HCT116 (cell line): ENCODE data around the gene CDIP1. TPM values are rescaled to one million over a fixed set of nuclear protein-coding genes. Genes with fewer than 3 reads are reported as not detected.

Experiments
- ATAC-seq: fragments of 200-7000 bp; cut with Tn5 transposase; 2 replicates; pipeline ENCODE4 v1.9.1; 2020; ENCODE audit warnings: mild to moderate bottlenecking, moderate library complexity
- BruUV-seq: library from RNA; stranded (reverse); fragments of 400-500 nt; replicated peaks from 2 replicates; lab custom pipeline; 2021; lab: Mats Ljungman, UMichigan
- CTCF ChIA-PET: fragments of 300-600 bp; sonication (Branson Sonifier 250); formaldehyde crosslinking; loops from one replicate; lab custom pipeline; 2021; ENCODE audit warnings: antibody characterized with exemption; lab: Charles Lee
- POLR2A ChIA-PET: fragments of 300-600, 350-600 bp; sonication (Branson Sonifier 250); formaldehyde crosslinking; loops from one replicate; lab custom pipeline; 2021; ENCODE audit warnings: antibody characterized with exemption; lab: Charles Lee
- RAD21 ChIA-PET, 2 experiments: fragments of 300-600 bp; sonication (Branson Sonifier 250); formaldehyde crosslinking; loops; one replicate each; lab custom pipeline; 2023; ENCODE audit warnings: low total read pairs in 2 of 2; ENCODE audit not compliant: uncharacterized antibody in 2 of 2, unreplicated experiment in 2 of 2, low non-redundant PET in 1 of 2; lab: Charles Lee
- DNase-seq: peaks from one replicate; pipeline ENCODE4 v3.0.0-alpha.2; 2010; ENCODE audit warnings: low read depth, low spot score
- H2AFZ ChIP-seq: fragments of 200-600 bp; shearing (Covaris generic), sonication (generic); 2 replicates; pipeline ENCODE4 v1.6.1; 2017; ENCODE audit warnings: low read depth, mixed run types, mixed read lengths, antibody characterized with exemption, low read length; ENCODE audit not compliant: poor library complexity, severe bottlenecking
- H3K27ac ChIP-seq: 2 replicates; pipeline ENCODE4 v1.5.1; 2012; ENCODE audit warnings: low read depth, low read length
- H3K27me3 ChIP-seq: fragments of 200-600 bp; sonication (generic); 2 replicates; pipeline ENCODE4 v1.6.1; 2016; ENCODE audit warnings: mixed run types, low read length, mixed read lengths; ENCODE audit not compliant: insufficient read depth
- H3K36me3 ChIP-seq, 2 experiments: fragments of 200-500 bp in 1 of 2; fragments of 200-600 bp in 1 of 2; sonication (Bioruptor generic) in 1 of 2; sonication (generic) in 1 of 2; 2 replicates each; pipeline versions ENCODE4 v1.5.1 to v1.6.1; 2014 to 2016; ENCODE audit warnings: low read length in 2 of 2, inconsistent platforms in 1 of 2, mixed read lengths in 1 of 2, mixed run types in 1 of 2; ENCODE audit not compliant: insufficient read depth in 2 of 2, control insufficient read depth in 1 of 2
- H3K4me1 ChIP-seq, 2 experiments: fragments of 200-600 bp in 1 of 2; sonication (generic) in 1 of 2; 2 replicates each; pipeline versions ENCODE4 v1.5.1 to v1.6.1; 2012 to 2017; ENCODE audit warnings: low read length in 2 of 2, inconsistent platforms in 1 of 2, mild to moderate bottlenecking in 1 of 2, mixed read lengths in 1 of 2, mixed run types in 1 of 2, moderate library complexity in 1 of 2; ENCODE audit not compliant: insufficient read depth in 2 of 2, control insufficient read depth in 1 of 2
- H3K4me2 ChIP-seq: fragments of 200-600 bp; sonication (generic); 2 replicates; pipeline ENCODE4 v1.6.1; 2017; ENCODE audit warnings: mixed run types, low read length, mixed read lengths
- H3K4me3 ChIP-seq, 2 experiments: fragments of 200-600 bp in 1 of 2; sonication (generic) in 1 of 2; replicated peaks in 1 of 2; 2 replicates each; pipeline ENCODE4 v1.5.1; 2011 to 2016; ENCODE audit warnings: low read length in 2 of 2, control low read depth in 1 of 2, low read depth in 1 of 2, mild to moderate bottlenecking in 1 of 2, mixed read lengths in 1 of 2, mixed run types in 1 of 2
- H3K79me2 ChIP-seq: fragments of 200-600 bp; sonication (generic); 2 replicates; pipeline ENCODE4 v1.6.1; 2017; ENCODE audit warnings: mild to moderate bottlenecking, mixed run types, low read length, moderate library complexity, mixed read lengths; ENCODE audit not compliant: insufficient read depth
- H3K9ac ChIP-seq: fragments of 200-600 bp; sonication (generic); 2 replicates; pipeline ENCODE4 v1.6.1; 2016; ENCODE audit warnings: low read length, mixed read lengths
- H3K9me2 ChIP-seq: fragments of 200-600 bp; sonication (generic), shearing (Covaris generic); 2 replicates; pipeline ENCODE4 v1.6.1; 2017; ENCODE audit warnings: mixed run types, mild to moderate bottlenecking, moderate library complexity; ENCODE audit not compliant: insufficient read depth
- H3K9me3 ChIP-seq, 2 experiments: fragments of 200-500 bp in 1 of 2; fragments of 200-600 bp in 1 of 2; sonication (Bioruptor generic) in 1 of 2; sonication (generic) in 1 of 2; 2 replicates each; pipeline ENCODE4 v1.6.1; 2014 to 2017; ENCODE audit warnings: low read length in 2 of 2, mixed read lengths in 2 of 2, inconsistent platforms in 1 of 2, low read depth in 1 of 2, mild to moderate bottlenecking in 1 of 2, mixed run types in 1 of 2, moderate library complexity in 1 of 2; ENCODE audit not compliant: control insufficient read depth in 1 of 2, insufficient read depth in 1 of 2
- H4K20me1 ChIP-seq: fragments of 200-600 bp; sonication (generic), shearing (Covaris generic); 2 replicates; pipeline ENCODE4 v1.6.1; 2017; ENCODE audit warnings: mixed run types, mild to moderate bottlenecking, moderate library complexity; ENCODE audit not compliant: insufficient read depth
- CBX3 ChIP-seq: IDR thresholded peaks from 2 replicates; pipeline ENCODE4 v1.6.1; 2012; ENCODE audit warnings: low read depth
- CEBPB ChIP-seq: IDR thresholded peaks from 2 replicates; pipeline ENCODE4 v1.6.1; 2012; ENCODE audit warnings: low read depth
- EGR1 ChIP-seq: IDR thresholded peaks from 2 replicates; pipeline ENCODE4 v1.6.1; 2012; ENCODE audit warnings: low read depth
- JUND ChIP-seq: IDR thresholded peaks from 2 replicates; pipeline ENCODE4 v1.6.1; 2012
- POLR2A ChIP-seq: IDR thresholded peaks from 2 replicates; pipeline ENCODE4 v1.7.0; 2011; ENCODE audit warnings: borderline replicate concordance; ENCODE audit not compliant: insufficient read depth, insufficient read length; ENCODE audit errors: extremely low read depth
- RAD21 ChIP-seq: IDR thresholded peaks from 2 replicates; pipeline ENCODE4 v1.6.1; 2012; ENCODE audit warnings: low read depth, mild to moderate bottlenecking
- SP1 ChIP-seq: IDR thresholded peaks from 2 replicates; pipeline ENCODE4 v1.6.1; 2012; ENCODE audit warnings: low read depth
- SRF ChIP-seq: IDR thresholded peaks from 2 replicates; pipeline ENCODE4 v1.6.1; 2012; ENCODE audit warnings: low read depth
- intact Hi-C: fragments of 100-400 bp; cut with micrococcal nuclease; formaldehyde crosslinking; loops from 2 replicates; pipeline ENCODE4 v1.10.0; 2022
- total RNA-seq: library from RNA; stranded (reverse); gene quantifications from one replicate; pipeline ENCODE4 v1.2.1, GENCODE V29; 2021; ENCODE audit not compliant: unreplicated experiment
- TF ChIP-seq, protein P1 (sequence below): IDR thresholded peaks from 2 replicates; pipeline ENCODE4 v1.6.1; 2012; ENCODE audit warnings: low read depth
- TF ChIP-seq, protein P2 (sequence below): IDR thresholded peaks from 2 replicates; pipeline ENCODE4 v1.6.1; 2012

CDIP1 gene
- total RNA-seq, 1 experiment from 2014 or later = 7.2 TPM

DNA sequence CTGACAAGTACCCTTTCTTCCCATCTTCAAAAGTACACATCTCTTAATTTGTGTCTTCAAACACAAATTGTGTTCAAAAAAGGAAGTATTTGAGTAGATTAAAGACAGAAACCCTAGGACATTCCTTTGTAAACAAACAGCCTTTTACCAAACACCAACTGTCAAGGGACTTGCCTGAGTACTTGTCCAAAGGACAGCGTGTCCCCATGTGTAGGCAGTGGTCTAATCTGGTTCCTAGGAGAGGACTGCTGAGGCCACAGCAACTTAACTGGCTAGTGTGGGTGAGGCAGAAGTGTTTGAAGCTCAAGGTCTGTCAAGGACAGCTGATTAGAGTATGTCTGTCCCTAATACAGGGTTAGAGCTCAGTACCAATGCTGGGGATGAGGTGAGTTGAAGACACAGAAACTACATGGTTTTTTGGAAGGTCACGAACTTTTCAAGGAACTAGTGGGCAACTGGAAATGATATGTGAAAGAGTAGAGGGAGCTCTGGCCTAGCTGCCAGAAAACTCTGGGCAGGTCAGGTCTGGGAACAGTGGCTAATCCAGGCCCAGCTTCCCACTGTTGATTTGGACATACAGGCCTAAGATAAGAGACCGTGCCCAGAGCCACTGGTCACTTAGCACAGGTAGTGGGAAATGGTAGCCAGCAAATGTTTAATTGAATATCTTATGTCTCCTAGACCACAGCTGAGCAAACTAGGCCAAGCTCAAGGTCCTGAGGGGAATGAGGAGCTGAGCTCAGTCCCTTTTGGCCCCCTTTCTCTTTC lies 52.3 kb downstream of the CDIP1 start (continued):
- no peak for TF ChIP-seq CBX3

DNA sequence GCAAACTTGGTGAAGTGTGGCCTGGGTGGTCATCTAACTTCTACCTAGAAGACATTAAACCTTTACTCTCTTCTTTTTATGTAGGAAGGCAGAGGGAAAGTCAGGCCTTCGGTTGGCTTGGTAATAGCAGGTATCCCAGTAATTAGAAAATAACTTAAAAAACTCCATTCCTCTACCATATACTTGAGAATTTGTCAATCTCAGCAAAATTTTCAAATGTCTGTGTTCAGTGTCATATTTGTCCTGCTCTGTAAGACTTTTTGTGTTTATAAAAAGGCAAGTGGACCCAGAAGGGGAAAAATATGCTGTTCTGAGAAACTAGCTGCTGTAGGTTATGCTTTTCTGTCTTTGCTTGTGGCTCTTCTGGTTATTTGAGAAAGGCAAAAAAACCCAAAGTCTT lies 56.6 kb downstream of the CDIP1 start:
- Histone ChIP-seq H2AFZ (no peak overlapping the region), H3K4me1 (peaks cover 7 to 16% of the 10 kb centered on the region in 2 experiments), H4K20me1 (no peaks in the 10 kb centered on the region), H3K9me3 (no peaks in the 10 kb centered on the region), H3K27me3 (no peaks in the 10 kb centered on the region), H3K27ac (no peak overlapping the region), H3K79me2 (peaks cover 77% of the 10 kb centered on the region)
- no TSS peak for BruUV-seq
- CTCF ChIA-PET = no interaction called here
- TF ChIP-seq CEBPB (no peak), JUND (no peak), SP1 (no peak), EGR1 (no peak), CBX3 (no peak), SRF (no peak), POLR2A (no peak), RAD21 (no peak)
- TF ChIP-seq, protein P1, sequence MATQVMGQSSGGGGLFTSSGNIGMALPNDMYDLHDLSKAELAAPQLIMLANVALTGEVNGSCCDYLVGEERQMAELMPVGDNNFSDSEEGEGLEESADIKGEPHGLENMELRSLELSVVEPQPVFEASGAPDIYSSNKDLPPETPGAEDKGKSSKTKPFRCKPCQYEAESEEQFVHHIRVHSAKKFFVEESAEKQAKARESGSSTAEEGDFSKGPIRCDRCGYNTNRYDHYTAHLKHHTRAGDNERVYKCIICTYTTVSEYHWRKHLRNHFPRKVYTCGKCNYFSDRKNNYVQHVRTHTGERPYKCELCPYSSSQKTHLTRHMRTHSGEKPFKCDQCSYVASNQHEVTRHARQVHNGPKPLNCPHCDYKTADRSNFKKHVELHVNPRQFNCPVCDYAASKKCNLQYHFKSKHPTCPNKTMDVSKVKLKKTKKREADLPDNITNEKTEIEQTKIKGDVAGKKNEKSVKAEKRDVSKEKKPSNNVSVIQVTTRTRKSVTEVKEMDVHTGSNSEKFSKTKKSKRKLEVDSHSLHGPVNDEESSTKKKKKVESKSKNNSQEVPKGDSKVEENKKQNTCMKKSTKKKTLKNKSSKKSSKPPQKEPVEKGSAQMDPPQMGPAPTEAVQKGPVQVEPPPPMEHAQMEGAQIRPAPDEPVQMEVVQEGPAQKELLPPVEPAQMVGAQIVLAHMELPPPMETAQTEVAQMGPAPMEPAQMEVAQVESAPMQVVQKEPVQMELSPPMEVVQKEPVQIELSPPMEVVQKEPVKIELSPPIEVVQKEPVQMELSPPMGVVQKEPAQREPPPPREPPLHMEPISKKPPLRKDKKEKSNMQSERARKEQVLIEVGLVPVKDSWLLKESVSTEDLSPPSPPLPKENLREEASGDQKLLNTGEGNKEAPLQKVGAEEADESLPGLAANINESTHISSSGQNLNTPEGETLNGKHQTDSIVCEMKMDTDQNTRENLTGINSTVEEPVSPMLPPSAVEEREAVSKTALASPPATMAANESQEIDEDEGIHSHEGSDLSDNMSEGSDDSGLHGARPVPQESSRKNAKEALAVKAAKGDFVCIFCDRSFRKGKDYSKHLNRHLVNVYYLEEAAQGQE = no peak
- TF ChIP-seq, protein P2, sequence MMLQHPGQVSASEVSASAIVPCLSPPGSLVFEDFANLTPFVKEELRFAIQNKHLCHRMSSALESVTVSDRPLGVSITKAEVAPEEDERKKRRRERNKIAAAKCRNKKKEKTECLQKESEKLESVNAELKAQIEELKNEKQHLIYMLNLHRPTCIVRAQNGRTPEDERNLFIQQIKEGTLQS = no peak
- TF ChIP-seq, all 23 proteins: peak for 0
- Histone ChIP-seq H3K36me3 (peaks cover 3 to 4% of the 10 kb centered on the region in 2 experiments; a peak in 3 of 4 replicates), H3K9me2 (no peaks in the 10 kb centered on the region), H3K9ac (no peak overlapping the region), H3K4me2 (no peak overlapping the region), H3K4me3 (no peak overlapping the region)
- ChIA-PET RAD21 (no interaction called here), POLR2A (no interaction called here)
- ATAC-seq (no peak), DNase-seq (no peak)
- intact Hi-C loops = no loop called here
